Measurements from ENCODE around the gene WDR48.
A peak's percentile ranks its signal among the peaks of the same experiment; 100 is the strongest.
"Not testable (repeated sequence)": the region's sequence is repeated elsewhere in the genome, so short reads cannot be mapped to it uniquely, and the experiment has no call there.

The WDR48 gene

GRCh38 chr3:39051649-39052561, at the start of gene WDR48, which contains the start of gene SCN11A:
Gene WDR48 (plus strand): TSS chr3:39052016. CDS start chr3:39052026, 10 bp downstream.
Gene SCN11A (minus strand): TSS chr3:39051944. CDS start chr3:38950362, 101,582 bp downstream.
- peak; percentile 83 for DNase-seq (ENCODE audit: low read depth, low spot score)

GRCh38 chr3:39005295-39005694, 46.5 kb upstream of the WDR48 start:
- no peak for DNase-seq (ENCODE audit: low read depth, low spot score)

GRCh38 chr3:39011191-39011736, 40.6 kb upstream of the WDR48 start:
- DNase-seq (ENCODE audit: low read depth, low spot score): no peak

- DNase-seq (ENCODE audit: low read depth, low spot score): peak; percentile 17
Measured at GRCh38 chr3:39013289-39013688, 38.5 kb upstream of the WDR48 start.

- DNase-seq (ENCODE audit: low read depth, low spot score): no peak
Measured at GRCh38 chr3:39013921-39014509, 37.8 kb upstream of the WDR48 start.

GRCh38 chr3:39015418-39015817, 36.4 kb upstream of the WDR48 start:
- DNase-seq (ENCODE audit: low read depth, low spot score): no peak

GRCh38 chr3:39019299-39019698, 32.5 kb upstream of the WDR48 start:
- no peak for DNase-seq (ENCODE audit: low read depth, low spot score)

GRCh38 chr3:39021029-39021428, 30.8 kb upstream of the WDR48 start:
- DNase-seq (ENCODE audit: low read depth, low spot score): no peak

GRCh38 chr3:39021465-39022285, 30.1 kb upstream of the WDR48 start:
- no peak for DNase-seq (ENCODE audit: low read depth, low spot score)

- DNase-seq (ENCODE audit: low read depth, low spot score): no peak
Measured at GRCh38 chr3:39022286-39022630, 29.6 kb upstream of the WDR48 start.

GRCh38 chr3:39024497-39024896, 27.3 kb upstream of the WDR48 start:
- DNase-seq (ENCODE audit: low read depth, low spot score): no peak

GRCh38 chr3:39025222-39025970, 26.4 kb upstream of the WDR48 start:
- DNase-seq (ENCODE audit: low read depth, low spot score): no peak

GRCh38 chr3:39028546-39028945, 23.3 kb upstream of the WDR48 start:
- DNase-seq (ENCODE audit: low read depth, low spot score): no peak

GRCh38 chr3:39029556-39029955, 22.3 kb upstream of the WDR48 start:
- no peak for DNase-seq (ENCODE audit: low read depth, low spot score)

GRCh38 chr3:39038165-39038564, 13.7 kb upstream of the WDR48 start:
- DNase-seq (ENCODE audit: low read depth, low spot score): no peak

GRCh38 chr3:39050029-39050428, 1.8 kb upstream of the WDR48 start:
- no peak for DNase-seq (ENCODE audit: low read depth, low spot score)

- DNase-seq (ENCODE audit: low read depth, low spot score): no peak
Measured at GRCh38 chr3:39052583-39052982, 767 bp downstream of the WDR48 start.

GRCh38 chr3:39053696-39054095, 1.9 kb downstream of the WDR48 start:
- no peak for DNase-seq (ENCODE audit: low read depth, low spot score)

GRCh38 chr3:39056151-39056550, 4.3 kb downstream of the WDR48 start:
- DNase-seq (ENCODE audit: low read depth, low spot score): no peak

GRCh38 chr3:39061228-39061627, 9.4 kb downstream of the WDR48 start:
- not testable (repeated sequence) for DNase-seq (ENCODE audit: low read depth, low spot score)

GRCh38 chr3:39062180-39062579, 10.4 kb downstream of the WDR48 start:
- no peak for DNase-seq (ENCODE audit: low read depth, low spot score)

Measured in iPS DF 19.7 (cell line).